DND-41 (cell line): Measurements from ENCODE around the gene ZNF302.

Experiments used
- ATAC-seq: fragments of 200-7000 bp; cut with Tn5 transposase; 3 replicates; pipeline ENCODE4 v1.9.1; 2021; ENCODE audit warnings: low read depth; ENCODE audit not compliant: insufficient read depth
- DNase-seq: peaks from one replicate; pipeline ENCODE4 v3.0.0-alpha.2; 2020
- H2AFZ ChIP-seq: 2 replicates; pipeline ENCODE4 v1.6.0; 2012; ENCODE audit warnings: low read depth, low read length
- H3K27ac ChIP-seq: 2 replicates; pipeline ENCODE4 v1.5.1; 2012; ENCODE audit warnings: low read length, inconsistent platforms
- H3K27me3 ChIP-seq: fragments of 200-600 bp; sonication (generic); 2 replicates; pipeline ENCODE4 v1.6.0; 2012; ENCODE audit warnings: low read length, mild to moderate bottlenecking, inconsistent platforms; ENCODE audit not compliant: insufficient read depth, poor library complexity
- H3K36me3 ChIP-seq: 2 replicates; pipeline ENCODE4 v1.5.1; 2012; ENCODE audit warnings: low read length, inconsistent platforms; ENCODE audit not compliant: insufficient read depth
- H3K4me1 ChIP-seq: 2 replicates; pipeline ENCODE4 v1.5.1; 2012; ENCODE audit warnings: mild to moderate bottlenecking, low read length; ENCODE audit not compliant: insufficient read depth
- H3K4me2 ChIP-seq: 2 replicates; pipeline ENCODE4 v1.6.0; 2012; ENCODE audit warnings: mild to moderate bottlenecking, moderate library complexity, low read length, inconsistent platforms; ENCODE audit not compliant: insufficient read depth
- H3K4me3 ChIP-seq, 2 experiments: fragments of 200-600 bp in 1 of 2; shearing (Covaris generic) in 1 of 2; 2 replicates each; pipeline ENCODE4 v1.5.1; 2012 to 2016; ENCODE audit warnings: inconsistent platforms in 2 of 2, low read length in 2 of 2, mild to moderate bottlenecking in 2 of 2, low read depth in 1 of 2, moderate library complexity in 1 of 2
- H3K79me2 ChIP-seq: 2 replicates; pipeline ENCODE4 v1.6.0; 2012; ENCODE audit warnings: low read length, inconsistent platforms; ENCODE audit not compliant: insufficient read depth
- H3K9ac ChIP-seq: 2 replicates; pipeline ENCODE4 v1.6.0; 2012; ENCODE audit warnings: low read depth, mild to moderate bottlenecking, inconsistent platforms, low read length, moderate library complexity
- H3K9me3 ChIP-seq: 2 replicates; pipeline ENCODE4 v1.5.1; 2012; ENCODE audit warnings: low read length, moderate library complexity, mild to moderate bottlenecking, inconsistent platforms; ENCODE audit not compliant: insufficient read depth, severe bottlenecking
- H4K20me1 ChIP-seq: 2 replicates; pipeline ENCODE4 v1.6.0; 2012; ENCODE audit warnings: low read length; ENCODE audit not compliant: insufficient read depth
- CTCF ChIP-seq: IDR thresholded peaks from 2 replicates; pipeline ENCODE4 v1.5.1; 2012; ENCODE audit warnings: borderline replicate concordance, low read length, moderate library complexity, mild to moderate bottlenecking; ENCODE audit not compliant: poor library complexity, severe bottlenecking; ENCODE audit errors: extremely low read depth
- EZH2 ChIP-seq: IDR thresholded peaks from 3 replicates; pipeline ENCODE4 v1.6.1; 2012; ENCODE audit warnings: borderline replicate concordance, low read depth, mild to moderate bottlenecking, moderate library complexity, low read length, inconsistent platforms; ENCODE audit not compliant: severe bottlenecking

ZNF302 gene

GRCh38 chr19:34675919-34676318, 1.6 kb upstream of the ZNF302 start:
- Histone ChIP-seq H4K20me1 (no peaks in the 10 kb centered on the region), H3K9me3 (no peaks in the 10 kb centered on the region), H3K4me1 (peaks cover 46% of the 10 kb centered on the region), H3K36me3 (peaks cover 17% of the 10 kb centered on the region), H3K4me3 (peak overlapping the region in 1 of 2 experiments; percentile 69; a peak in 2 of 4 replicates), H3K4me2 (peak overlapping the region; percentile 64), H3K27me3 (no peaks in the 10 kb centered on the region), H3K79me2 (peaks cover 12% of the 10 kb centered on the region), H3K27ac (no peak overlapping the region), H2AFZ (0 out of 2 replicates have a peak overlapping the region, but pooled peaks have one; percentile 70), H3K9ac (peak overlapping the region; percentile 83; the same call in 1 of the 2 replicates)
- DNase-seq, result no peak
- TF ChIP-seq CTCF (no peak), EZH2 (no peak)
- no peak for ATAC-seq

- DNase-seq (peak; percentile 73), ATAC-seq (peak; percentile 74)
- H3K9ac ChIP-seq, result peak within 1 kb of the TSS; percentile 83
These were observed 637 bp upstream of the ZNF302 start, which contains the start of gene SCGB2B2 for GRCh38 chr19:34676697-34677385. Gene SCGB2B2, minus strand, starts transcription at chr19:34677159. Its CDS starts 82,596 bp downstream, at chr19:34594563.

GRCh38 chr19:34678085-34678412, 571 bp downstream of the ZNF302 start:
- TF ChIP-seq CTCF, result no peak
- Histone ChIP-seq H3K4me1 (peaks cover 46% of the 10 kb centered on the region), H3K27me3 (no peaks in the 10 kb centered on the region), H3K4me3 (peak overlapping the region; percentile 35 to 69; a peak in 3 of 4 replicates), H3K79me2 (peaks cover 12% of the 10 kb centered on the region), H3K36me3 (peaks cover 34% of the 10 kb centered on the region), H3K4me2 (peak overlapping the region; percentile 64), H3K9ac (peak overlapping the region; percentile 83), H4K20me1 (no peaks in the 10 kb centered on the region), H3K27ac (peak overlapping the region; percentile 100), H2AFZ (peak overlapping the region; percentile 81; the same call in 1 of the 2 replicates), H3K9me3 (no peaks in the 10 kb centered on the region)
- DNase-seq (no peak), ATAC-seq (no peak)

More at GRCh38 chr19:34676697-34677385, 637 bp upstream of the ZNF302 start, which contains the start of gene SCGB2B2:
- no peaks in the 10 kb centered on the region for H4K20me1 ChIP-seq
- H3K4me1 ChIP-seq, result peaks cover 46% of the 10 kb centered on the region
- peaks cover 12% of the 10 kb centered on the region for H3K79me2 ChIP-seq
- H3K36me3 ChIP-seq, result peaks cover 22% of the 10 kb centered on the region
- no peak for TF ChIP-seq EZH2
- TF ChIP-seq CTCF, result peak; percentile 19
- H3K27me3 ChIP-seq, result no peaks in the 10 kb centered on the region
- peak within 1 kb of the TSS; percentile 35 to 69; a peak in 3 of 4 replicates for H3K4me3 ChIP-seq
- H3K9me3 ChIP-seq, result no peaks in the 10 kb centered on the region
- peak within 1 kb of the TSS; percentile 81 for H2AFZ ChIP-seq
- peak within 1 kb of the TSS; percentile 100 for H3K27ac ChIP-seq
- peak within 1 kb of the TSS; percentile 64 for H3K4me2 ChIP-seq
